ENCODE data around the gene MTG1. TPM values are rescaled to one million over a fixed set of nuclear protein-coding genes. Genes with fewer than 3 reads are reported as not detected.

MTG1 gene
- total RNA-seq, 1 donor from 2014 or later: 57.5 TPM

DNA sequence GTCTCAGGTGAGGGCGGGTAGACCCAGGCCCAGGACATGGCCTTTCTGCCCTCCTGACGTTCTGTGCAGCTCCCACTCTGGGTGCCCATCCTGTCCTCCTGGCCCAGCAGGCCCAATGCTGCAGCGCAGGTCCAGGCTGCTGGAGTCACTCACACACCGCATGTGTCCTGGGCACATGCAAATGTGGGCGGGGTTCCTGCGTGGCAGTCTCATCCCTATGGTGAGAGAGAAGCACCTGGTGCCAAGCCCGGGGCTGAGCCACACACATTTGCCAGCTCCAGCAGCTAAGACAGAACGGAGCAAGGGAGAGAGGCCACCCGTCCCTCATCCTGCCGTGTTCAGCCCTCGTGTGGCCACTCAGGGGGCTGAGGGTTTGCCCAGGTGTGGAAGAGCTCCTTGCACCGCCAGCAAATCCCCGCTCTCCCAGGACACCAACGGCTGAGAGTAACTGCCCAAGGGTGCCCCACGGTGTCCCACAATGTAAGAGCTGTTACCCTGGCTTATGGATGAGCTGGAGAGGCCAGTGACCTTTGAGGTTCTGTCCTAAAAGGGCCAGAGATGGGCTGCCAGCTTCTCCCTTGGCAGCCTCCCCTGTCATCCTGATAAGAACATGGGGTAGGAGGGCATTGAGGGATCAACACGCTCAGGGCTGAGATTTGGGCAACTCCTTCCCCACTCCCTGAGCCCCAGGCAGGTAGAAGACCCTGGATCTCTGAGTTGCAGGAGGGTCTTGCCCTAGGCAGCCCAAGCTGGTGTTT lies 40.6 kb upstream of the MTG1 start:
- DNase-seq (ENCODE audit: extremely low spot score in 2 of 2): no peak
- H3K27me3 ChIP-seq: no peaks in the 10 kb centered on the region
- no peaks in the 10 kb centered on the region for H3K36me3 ChIP-seq
- H3K4me1 ChIP-seq: peaks cover 16% of the 10 kb centered on the region
- intact Hi-C loops (cut with DNase I): no loop called here
- H3K4me3 ChIP-seq: no peak overlapping the region
- TF ChIP-seq POLR2A (IDR thresholded peaks at IDR 0.05) (no peak), POLR2AphosphoS5 (IDR thresholded peaks at IDR 0.05; ENCODE audit: insufficient read depth in 1 of 2, low read depth in 1 of 2) (no peak)
- TF ChIP-seq, protein P1, sequence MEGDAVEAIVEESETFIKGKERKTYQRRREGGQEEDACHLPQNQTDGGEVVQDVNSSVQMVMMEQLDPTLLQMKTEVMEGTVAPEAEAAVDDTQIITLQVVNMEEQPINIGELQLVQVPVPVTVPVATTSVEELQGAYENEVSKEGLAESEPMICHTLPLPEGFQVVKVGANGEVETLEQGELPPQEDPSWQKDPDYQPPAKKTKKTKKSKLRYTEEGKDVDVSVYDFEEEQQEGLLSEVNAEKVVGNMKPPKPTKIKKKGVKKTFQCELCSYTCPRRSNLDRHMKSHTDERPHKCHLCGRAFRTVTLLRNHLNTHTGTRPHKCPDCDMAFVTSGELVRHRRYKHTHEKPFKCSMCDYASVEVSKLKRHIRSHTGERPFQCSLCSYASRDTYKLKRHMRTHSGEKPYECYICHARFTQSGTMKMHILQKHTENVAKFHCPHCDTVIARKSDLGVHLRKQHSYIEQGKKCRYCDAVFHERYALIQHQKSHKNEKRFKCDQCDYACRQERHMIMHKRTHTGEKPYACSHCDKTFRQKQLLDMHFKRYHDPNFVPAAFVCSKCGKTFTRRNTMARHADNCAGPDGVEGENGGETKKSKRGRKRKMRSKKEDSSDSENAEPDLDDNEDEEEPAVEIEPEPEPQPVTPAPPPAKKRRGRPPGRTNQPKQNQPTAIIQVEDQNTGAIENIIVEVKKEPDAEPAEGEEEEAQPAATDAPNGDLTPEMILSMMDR (IDR thresholded peaks at IDR 0.05): no peak
- H3K9me3 ChIP-seq: no peaks in the 10 kb centered on the region
- no peak overlapping the region for H3K27ac ChIP-seq

DNA sequence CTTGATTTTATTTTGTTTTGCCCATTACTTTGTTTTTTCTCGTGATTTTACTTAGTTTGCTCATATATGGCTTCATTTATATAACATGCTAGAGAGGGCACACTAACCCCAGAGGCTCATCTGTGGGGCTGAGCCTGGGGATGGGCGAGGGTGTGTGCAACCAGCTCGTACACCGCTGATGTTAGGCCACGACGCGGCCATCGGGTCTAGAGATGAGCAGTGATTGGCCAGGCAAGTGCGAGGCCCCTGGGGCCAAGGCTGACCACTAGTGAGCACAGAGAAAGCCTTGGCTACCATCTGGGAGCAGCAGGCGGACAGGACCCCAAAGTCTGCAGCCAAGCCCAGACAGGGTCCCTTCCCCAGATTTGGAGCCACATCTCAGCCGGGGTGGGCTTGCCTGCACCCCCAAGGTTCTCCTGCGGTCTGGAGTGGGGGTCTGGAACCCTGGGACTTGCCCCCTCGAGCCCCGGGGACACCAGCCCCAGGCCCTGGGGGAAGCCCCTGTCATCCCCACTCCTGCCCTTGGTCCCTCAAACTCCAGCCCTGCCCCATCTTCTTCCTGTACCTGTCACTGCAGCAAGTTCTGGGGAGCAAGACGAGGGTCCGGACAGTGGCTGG lies 39.9 kb upstream of the MTG1 start:
- H3K27me3 ChIP-seq: no peaks in the 10 kb centered on the region
- no peak overlapping the region for H3K27ac ChIP-seq
- peaks cover 16% of the 10 kb centered on the region for H3K4me1 ChIP-seq
- no peaks in the 10 kb centered on the region for H3K9me3 ChIP-seq
- no peaks in the 10 kb centered on the region for H3K36me3 ChIP-seq
- intact Hi-C loops (cut with DNase I): no loop called here
- TF ChIP-seq POLR2A (IDR thresholded peaks at IDR 0.05) (no peak), POLR2AphosphoS5 (IDR thresholded peaks at IDR 0.05; ENCODE audit: insufficient read depth in 1 of 2, low read depth in 1 of 2) (no peak)
- TF ChIP-seq, protein P1 (IDR thresholded peaks at IDR 0.05): no peak
- no peak overlapping the region for H3K4me3 ChIP-seq
- no peak for DNase-seq (ENCODE audit: extremely low spot score in 2 of 2)

DNA sequence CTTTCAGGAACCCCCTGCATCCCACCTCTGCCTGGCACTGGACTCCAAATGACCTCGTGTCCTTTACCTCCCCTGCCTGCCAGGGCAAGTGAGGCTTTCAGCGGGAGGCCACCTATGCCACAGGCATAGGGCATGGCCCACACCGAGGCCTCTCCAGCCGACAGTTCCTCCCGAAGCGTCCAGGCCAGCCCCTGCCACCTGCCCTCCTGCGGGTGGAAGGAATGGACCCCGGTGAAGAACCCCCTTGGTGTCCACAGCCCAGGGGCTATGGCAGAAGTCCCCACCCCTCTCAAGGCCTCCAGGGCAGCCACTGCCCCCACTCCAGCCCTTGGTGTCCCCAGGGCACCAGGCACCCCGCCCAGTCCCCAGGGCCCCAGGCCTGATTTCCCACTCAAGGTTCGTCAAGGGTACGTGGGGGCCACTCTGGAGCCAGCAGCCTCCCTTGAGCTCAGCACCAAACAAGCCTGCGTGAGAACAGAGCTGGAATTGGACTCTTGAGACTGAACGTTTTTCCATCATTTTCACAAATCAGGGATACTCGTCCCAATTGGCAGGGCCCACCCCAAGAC lies 39.2 kb upstream of the MTG1 start:
- no peak for DNase-seq (ENCODE audit: extremely low spot score in 2 of 2)

DNA sequence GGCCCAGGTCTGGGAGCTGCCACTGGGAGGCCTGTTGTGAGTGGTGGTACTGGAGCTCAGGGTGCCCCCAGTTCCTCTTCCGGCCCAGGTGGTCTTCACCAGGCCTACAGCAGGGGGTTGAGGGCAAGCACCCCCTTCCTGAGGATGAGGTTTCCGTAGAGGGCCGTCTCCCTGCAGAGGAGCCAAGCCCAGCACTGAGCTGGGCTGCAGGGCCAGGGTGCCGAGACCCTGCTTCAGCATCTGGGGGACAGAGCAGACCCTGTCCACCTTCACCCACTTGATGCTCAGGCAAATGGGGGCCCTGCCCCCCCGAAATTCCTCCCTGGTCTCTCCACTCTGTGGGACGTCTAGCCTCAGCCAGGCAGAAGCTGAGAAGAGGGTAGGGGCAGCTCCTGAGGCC lies 38.7 kb upstream of the MTG1 start:
- Histone ChIP-seq H3K36me3 (no peaks in the 10 kb centered on the region), H3K27me3 (no peaks in the 10 kb centered on the region), H3K4me1 (peaks cover 16% of the 10 kb centered on the region), H3K27ac (no peak overlapping the region), H3K9me3 (no peaks in the 10 kb centered on the region), H3K4me3 (no peak overlapping the region)
- intact Hi-C loops (cut with DNase I): no loop called here
- TF ChIP-seq POLR2AphosphoS5 (IDR thresholded peaks at IDR 0.05; ENCODE audit: insufficient read depth in 1 of 2, low read depth in 1 of 2) (no peak), POLR2A (IDR thresholded peaks at IDR 0.05) (no peak)
- TF ChIP-seq, protein P1 (IDR thresholded peaks at IDR 0.05): no peak
- no peak for DNase-seq (ENCODE audit: extremely low spot score in 2 of 2)

More for the DNA sequence above, 39.2 kb upstream of the MTG1 start:
- TF ChIP-seq, protein P1 (IDR thresholded peaks at IDR 0.05): no peak
- Histone ChIP-seq H3K9me3 (no peaks in the 10 kb centered on the region), H3K4me3 (no peak overlapping the region), H3K4me1 (peaks cover 16% of the 10 kb centered on the region), H3K27ac (no peak overlapping the region), H3K36me3 (no peaks in the 10 kb centered on the region), H3K27me3 (no peaks in the 10 kb centered on the region)
- intact Hi-C loops (cut with DNase I): no loop called here

DNA sequence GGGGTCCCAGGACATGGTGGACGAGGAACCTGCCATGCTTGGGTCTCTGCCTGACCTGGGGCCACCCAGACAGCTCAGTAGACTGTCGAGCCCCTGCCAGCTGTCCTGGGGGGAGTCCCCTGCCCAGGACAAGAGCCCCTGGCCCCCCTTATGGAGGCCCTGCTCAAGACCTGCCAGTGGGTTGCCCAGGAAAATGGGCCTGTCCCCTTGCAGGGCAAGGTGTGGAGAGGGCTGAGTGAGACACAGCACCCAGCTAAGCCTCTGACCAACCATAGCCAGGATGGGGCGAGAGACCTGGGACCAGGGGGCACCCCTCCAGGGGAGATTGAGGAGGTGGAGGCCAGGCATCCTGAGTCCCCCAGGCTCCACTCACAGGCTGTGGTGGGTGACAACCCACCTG lies 38.0 kb upstream of the MTG1 start:
- no peaks in the 10 kb centered on the region for H3K36me3 ChIP-seq
- no peaks in the 10 kb centered on the region for H3K9me3 ChIP-seq
- no peak overlapping the region for H3K27ac ChIP-seq
- no peaks in the 10 kb centered on the region for H3K27me3 ChIP-seq
- intact Hi-C loops (cut with DNase I): no loop called here
- TF ChIP-seq, protein P1 (IDR thresholded peaks at IDR 0.05): no peak
- no peak for TF ChIP-seq POLR2AphosphoS5 (IDR thresholded peaks at IDR 0.05; ENCODE audit: insufficient read depth in 1 of 2, low read depth in 1 of 2)
- no peak for TF ChIP-seq POLR2A (IDR thresholded peaks at IDR 0.05)
- no peak for DNase-seq (ENCODE audit: extremely low spot score in 2 of 2)
- no peak overlapping the region for H3K4me3 ChIP-seq
- peaks cover 16% of the 10 kb centered on the region for H3K4me1 ChIP-seq
